Vagina (tissue), 2 donors: ENCODE results near the gene EZH2.

Experiments
- CTCF ChIP-seq, 3 experiments: fragments of 450-650 bp in 2 of 3; fragments of 200-600 bp in 1 of 3; sonication (generic) in 1 of 3; IDR thresholded peaks; one replicate each; pipeline ENCODE4 v1.5.1; 2017 to 2019; ENCODE audit warnings: antibody characterized with exemption in 3 of 3, mild to moderate bottlenecking in 2 of 3, moderate library complexity in 2 of 3
- POLR2A ChIP-seq, 2 donors: fragments of 450-650 bp; IDR thresholded peaks; one replicate each; pipeline ENCODE4 v1.6.1; 2017; ENCODE audit warnings: antibody characterized with exemption in 2 of 2, mild to moderate bottlenecking in 2 of 2, moderate library complexity in 2 of 2

- no peak for TF ChIP-seq CTCF (IDR thresholded peaks at IDR 0.05)
- TF ChIP-seq POLR2A (IDR thresholded peaks at IDR 0.05), result no peak
These were observed 6.6 kb downstream of the EZH2 start for GRCh38 chr7:148877517-148877916.
